ENCODE measurements around the gene SCAPER.

SCAPER gene

GRCh38 chr15:76840830-76841460 is 64.2 kb downstream of the SCAPER start:
- Histone ChIP-seq H3K4me3 (ENCODE audit: low read depth, low read length) (no peak overlapping the region), H3K9me3 (ENCODE audit: control insufficient read depth, low read length) (no peaks in the 10 kb centered on the region), H3K36me3 (ENCODE audit: control insufficient read depth, insufficient read depth, low read length) (no peaks in the 10 kb centered on the region), H3K79me2 (no peaks in the 10 kb centered on the region), H3K27ac (no peak overlapping the region), H3K4me1 (peaks cover 2% of the 10 kb centered on the region), H3K4me2 (ENCODE audit: low read length) (no peak overlapping the region), H3K9ac (no peak overlapping the region), H2AFZ (no peak overlapping the region), H3K27me3 (ENCODE audit: control insufficient read depth, insufficient read depth, low read length) (no peaks in the 10 kb centered on the region)
- peak; percentile 24 for TF ChIP-seq CTCF (IDR thresholded peaks at IDR 0.05)

GRCh38 chr15:76839173-76839572 is 66.0 kb downstream of the SCAPER start:
- peaks cover 2% of the 10 kb centered on the region for H3K4me1 ChIP-seq
- H3K9ac ChIP-seq: no peak overlapping the region
- no peaks in the 10 kb centered on the region for H3K36me3 ChIP-seq (ENCODE audit: control insufficient read depth, insufficient read depth, low read length)
- no peaks in the 10 kb centered on the region for H3K79me2 ChIP-seq
- H3K9me3 ChIP-seq (ENCODE audit: control insufficient read depth, low read length): no peaks in the 10 kb centered on the region
- no peak overlapping the region for H3K27ac ChIP-seq
- no peaks in the 10 kb centered on the region for H3K27me3 ChIP-seq (ENCODE audit: control insufficient read depth, insufficient read depth, low read length)
- H3K4me2 ChIP-seq (ENCODE audit: low read length): no peak overlapping the region
- no peak overlapping the region for H2AFZ ChIP-seq
- H3K4me3 ChIP-seq (ENCODE audit: low read depth, low read length): no peak overlapping the region
- no peak for TF ChIP-seq CTCF (IDR thresholded peaks at IDR 0.05)

- TF ChIP-seq CTCF (IDR thresholded peaks at IDR 0.05): no peak
- H3K27me3 ChIP-seq (ENCODE audit: control insufficient read depth, insufficient read depth, low read length): no peaks in the 10 kb centered on the region
Measured at GRCh38 chr15:76837474-76837873, 67.7 kb downstream of the SCAPER start.

GRCh38 chr15:76829939-76830338 is 75.2 kb downstream of the SCAPER start:
- Histone ChIP-seq H3K4me1 (no peaks in the 10 kb centered on the region), H3K9ac (no peak overlapping the region), H3K27me3 (ENCODE audit: control insufficient read depth, insufficient read depth, low read length) (no peaks in the 10 kb centered on the region), H3K4me2 (ENCODE audit: low read length) (no peak overlapping the region), H3K79me2 (peaks cover 3% of the 10 kb centered on the region), H3K4me3 (ENCODE audit: low read depth, low read length) (no peak overlapping the region), H3K27ac (no peak overlapping the region), H2AFZ (no peak overlapping the region), H3K36me3 (ENCODE audit: control insufficient read depth, insufficient read depth, low read length) (no peaks in the 10 kb centered on the region), H3K9me3 (ENCODE audit: control insufficient read depth, low read length) (no peaks in the 10 kb centered on the region)
- TF ChIP-seq CTCF (IDR thresholded peaks at IDR 0.05): no peak

More at GRCh38 chr15:76837474-76837873, 67.7 kb downstream of the SCAPER start:
- Histone ChIP-seq H2AFZ (no peak overlapping the region), H3K4me2 (ENCODE audit: low read length) (no peak overlapping the region), H3K4me1 (peaks cover 2% of the 10 kb centered on the region), H3K9me3 (ENCODE audit: control insufficient read depth, low read length) (no peaks in the 10 kb centered on the region), H3K36me3 (ENCODE audit: control insufficient read depth, insufficient read depth, low read length) (no peaks in the 10 kb centered on the region), H3K79me2 (peaks cover 3% of the 10 kb centered on the region), H3K27ac (no peak overlapping the region), H3K4me3 (ENCODE audit: low read depth, low read length) (no peak overlapping the region), H3K9ac (no peak overlapping the region)

DNA sequence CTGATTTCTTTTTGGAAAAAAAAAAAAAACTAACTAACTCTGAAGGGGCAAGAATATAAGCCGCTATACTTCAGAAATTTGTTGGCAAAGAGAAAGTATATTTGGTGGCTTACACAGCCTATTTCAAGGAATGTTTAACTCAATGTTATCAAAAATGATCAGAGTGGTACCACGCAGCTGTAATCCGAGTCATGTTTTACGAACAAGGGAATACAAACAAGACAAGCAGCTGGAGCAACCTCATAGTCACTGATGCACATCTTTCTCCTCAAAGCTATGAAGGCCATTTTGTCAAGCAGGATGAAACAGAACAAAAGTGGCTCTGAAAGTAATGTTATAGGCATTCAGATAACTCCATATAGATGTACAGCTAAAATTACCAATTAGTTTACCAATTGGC is 81.2 kb downstream of the SCAPER start:
- no peak for TF ChIP-seq CTCF (IDR thresholded peaks at IDR 0.05)
- no peak overlapping the region for H3K27ac ChIP-seq
- H3K4me3 ChIP-seq (ENCODE audit: low read depth, low read length): no peak overlapping the region
- no peaks in the 10 kb centered on the region for H3K9me3 ChIP-seq (ENCODE audit: control insufficient read depth, low read length)
- peaks cover 2% of the 10 kb centered on the region for H3K4me1 ChIP-seq
- H3K36me3 ChIP-seq (ENCODE audit: control insufficient read depth, insufficient read depth, low read length): no peaks in the 10 kb centered on the region
- H3K4me2 ChIP-seq (ENCODE audit: low read length): no peak overlapping the region
- H2AFZ ChIP-seq: no peak overlapping the region
- no peaks in the 10 kb centered on the region for H3K79me2 ChIP-seq
- no peak overlapping the region for H3K9ac ChIP-seq
- no peaks in the 10 kb centered on the region for H3K27me3 ChIP-seq (ENCODE audit: control insufficient read depth, insufficient read depth, low read length)
